Prostate gland (tissue), 2 donors: Measurements from ENCODE around the gene SFN. TPM values are rescaled to one million over a fixed set of nuclear protein-coding genes. Genes with fewer than 3 reads are reported as not detected.

ENCODE experiments used
- DNase-seq: peaks from one replicate; pipeline ENCODE4 v3.0.0-alpha.2; 2019; ENCODE audit warnings: low spot score
- H3K27ac ChIP-seq, 2 donors: fragments of 200-600 bp; sonication (generic); 2 replicates each; pipeline ENCODE4 v1.5.1; 2017 to 2019
- H3K27me3 ChIP-seq: fragments of 200-600 bp; sonication (generic); replicated peaks from 2 replicates; pipeline ENCODE4 v1.5.1; 2019; ENCODE audit not compliant: insufficient read depth
- H3K36me3 ChIP-seq, 2 donors: fragments of 200-600 bp; sonication (generic); 1 replicate in 1 of 2; 2 replicates in 1 of 2; pipeline versions ENCODE4 v1.5.1 to v1.8.1; 2017 to 2019
- H3K4me1 ChIP-seq: fragments of 200-600 bp; sonication (generic); replicated peaks from 2 replicates; pipeline ENCODE4 v1.5.1; 2019
- H3K4me3 ChIP-seq, 2 donors: fragments of 200-600 bp; sonication (generic); 2 replicates each; pipeline ENCODE4 v1.5.1; 2017 to 2019
- H3K9me3 ChIP-seq: fragments of 200-600 bp; sonication (generic); 2 replicates; pipeline ENCODE4 v1.5.1; 2017
- POLR2A ChIP-seq: fragments of 450-650 bp; IDR thresholded peaks from one replicate; pipeline ENCODE4 v1.6.1; 2016; ENCODE audit warnings: antibody characterized with exemption, mild to moderate bottlenecking
- POLR2AphosphoS5 ChIP-seq: sonication (generic); formaldehyde crosslinking; IDR thresholded peaks from one replicate; pipeline ENCODE4 v1.6.1; 2017; ENCODE audit warnings: antibody characterized with exemption
- WGBS: methylation state at CpG from one replicate; pipeline ENCODE4 v1.1.5; 2018; 5-methylcytosine and 5-hydroxymethylcytosine counted together
- intact Hi-C: fragments of 100-400 bp; cut with DNase I; formaldehyde crosslinking; loops from one replicate; pipeline ENCODE4 v1.14.2; 2022
- total RNA-seq, 2 donors: library from RNA; depleted of rRNA; stranded (reverse); fragments of >200 nt; gene quantifications; one replicate each; pipeline ENCODE4 v1.1.0, GENCODE V29; 2016
- TF ChIP-seq, protein P1 (sequence below), 4 experiments: fragments of 200-600 bp in 2 of 4; fragments of 450-650 bp in 2 of 4; sonication (generic) in 2 of 4; IDR thresholded peaks; 1 replicate in 3 of 4; 2 replicates in 1 of 4; pipeline ENCODE4 v1.5.1; 2016 to 2019; ENCODE audit warnings: antibody characterized with exemption in 4 of 4, mild to moderate bottlenecking in 2 of 4, moderate library complexity in 2 of 4

The SFN gene
- total RNA-seq, 2 donors from 2014 or later: 39.2 to 80.7 TPM

DNA sequence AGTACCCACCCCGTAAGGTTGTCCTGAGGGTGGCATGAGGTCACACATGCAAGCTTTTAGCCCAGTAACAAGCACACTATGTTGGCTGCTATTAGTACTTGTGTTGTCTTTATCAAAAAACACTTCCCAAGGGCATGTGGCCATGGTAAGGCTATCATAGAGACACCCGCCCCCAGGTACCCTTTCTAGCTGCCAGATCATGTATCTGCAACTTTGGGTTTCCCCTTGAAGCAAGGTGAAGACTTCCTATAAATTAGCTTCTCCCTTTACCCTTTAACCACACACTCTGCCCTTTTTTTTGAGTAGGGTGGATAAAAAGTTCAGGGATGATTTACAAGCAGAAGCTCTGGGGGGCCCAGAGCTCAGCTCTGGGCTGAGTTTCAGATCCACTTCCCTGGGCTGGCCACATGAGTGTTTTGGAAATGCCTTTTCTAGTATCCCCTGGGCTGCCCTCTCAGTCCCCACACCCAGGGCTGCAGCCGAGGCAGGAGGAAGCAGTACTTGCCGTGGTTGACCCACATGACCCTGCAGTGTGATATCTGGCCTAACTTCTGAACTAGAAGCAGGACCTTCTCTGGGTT is 34.4 kb upstream of the SFN start:
- no peak overlapping the region for H3K27ac ChIP-seq
- intact Hi-C loops: no loop called here
- DNase-seq: no peak
- 43% methylated on average over 4 of the region's 4 CpGs for WGBS
- no peaks in the 10 kb centered on the region for H3K9me3 ChIP-seq
- H3K27me3 ChIP-seq: no peaks in the 10 kb centered on the region
- no peak overlapping the region for H3K4me3 ChIP-seq
- TF ChIP-seq POLR2AphosphoS5: no peak
- TF ChIP-seq POLR2A: no peak
- TF ChIP-seq, protein P1, sequence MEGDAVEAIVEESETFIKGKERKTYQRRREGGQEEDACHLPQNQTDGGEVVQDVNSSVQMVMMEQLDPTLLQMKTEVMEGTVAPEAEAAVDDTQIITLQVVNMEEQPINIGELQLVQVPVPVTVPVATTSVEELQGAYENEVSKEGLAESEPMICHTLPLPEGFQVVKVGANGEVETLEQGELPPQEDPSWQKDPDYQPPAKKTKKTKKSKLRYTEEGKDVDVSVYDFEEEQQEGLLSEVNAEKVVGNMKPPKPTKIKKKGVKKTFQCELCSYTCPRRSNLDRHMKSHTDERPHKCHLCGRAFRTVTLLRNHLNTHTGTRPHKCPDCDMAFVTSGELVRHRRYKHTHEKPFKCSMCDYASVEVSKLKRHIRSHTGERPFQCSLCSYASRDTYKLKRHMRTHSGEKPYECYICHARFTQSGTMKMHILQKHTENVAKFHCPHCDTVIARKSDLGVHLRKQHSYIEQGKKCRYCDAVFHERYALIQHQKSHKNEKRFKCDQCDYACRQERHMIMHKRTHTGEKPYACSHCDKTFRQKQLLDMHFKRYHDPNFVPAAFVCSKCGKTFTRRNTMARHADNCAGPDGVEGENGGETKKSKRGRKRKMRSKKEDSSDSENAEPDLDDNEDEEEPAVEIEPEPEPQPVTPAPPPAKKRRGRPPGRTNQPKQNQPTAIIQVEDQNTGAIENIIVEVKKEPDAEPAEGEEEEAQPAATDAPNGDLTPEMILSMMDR (IDR thresholded peaks at IDR 0.05): no peak
- H3K36me3 ChIP-seq: peaks cover 0 to 3% of the 10 kb centered on the region in 2 donors
- H3K4me1 ChIP-seq: peaks cover 18% of the 10 kb centered on the region

DNA sequence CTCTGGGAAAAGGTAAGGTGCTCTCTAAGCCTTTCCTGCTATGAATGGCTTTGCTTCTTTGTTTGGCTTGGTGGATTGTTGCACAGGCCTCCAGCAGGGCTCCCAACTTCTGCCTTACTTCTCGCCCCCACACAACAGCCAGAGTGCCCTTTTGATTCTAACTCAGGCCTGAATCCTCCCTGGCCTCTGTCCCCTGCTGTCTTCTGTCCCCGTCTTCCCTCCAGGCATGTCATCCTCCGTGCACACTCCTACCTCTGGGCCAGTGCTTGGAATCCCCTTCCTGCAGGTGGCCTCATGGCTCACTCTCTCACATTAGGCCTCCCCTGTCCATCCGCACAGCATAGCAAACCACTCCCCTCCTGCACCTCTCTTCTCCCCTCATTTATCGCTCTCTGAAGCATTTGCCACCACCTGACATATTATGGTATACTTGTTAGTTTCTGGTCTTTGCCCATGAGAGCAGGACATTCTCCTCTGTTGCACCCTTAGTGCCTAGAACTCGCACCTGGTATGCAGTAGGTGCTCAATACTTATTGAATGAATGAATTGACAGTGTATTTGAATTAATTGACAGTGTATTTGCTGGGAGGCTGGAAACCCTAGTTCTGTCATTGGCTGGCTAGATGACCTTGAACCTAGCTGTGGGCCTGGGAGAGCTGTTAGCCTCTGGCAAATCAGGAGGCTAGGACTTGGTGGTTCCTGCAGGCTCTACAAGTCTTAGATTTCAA is 33.6 kb upstream of the SFN start:
- peaks cover 0 to 6% of the 10 kb centered on the region in 2 donors for H3K36me3 ChIP-seq
- intact Hi-C loops: no loop called here

DNA sequence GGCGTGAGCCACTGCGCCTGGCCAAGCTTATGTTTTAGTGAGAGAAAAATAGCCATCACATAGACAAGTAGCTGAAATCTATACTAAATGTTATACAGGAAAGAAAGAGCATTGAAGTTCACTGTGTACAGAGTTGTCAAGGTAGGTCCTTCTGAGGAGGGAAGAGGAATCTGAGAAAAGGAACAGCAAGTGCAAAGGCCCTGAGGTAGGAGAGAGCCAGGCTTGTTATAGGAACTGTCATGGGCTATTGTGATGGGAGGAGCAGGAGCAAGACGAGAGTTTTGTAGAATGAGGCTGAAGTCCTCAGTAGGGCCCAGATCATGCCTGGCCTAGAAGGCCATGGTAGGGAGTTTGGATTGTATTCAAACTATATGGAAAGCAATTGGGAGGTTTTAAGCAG is 31.9 kb upstream of the SFN start:
- 85% methylated on average over 3 of the region's 3 CpGs for WGBS
- intact Hi-C loops: no loop called here
- no peaks in the 10 kb centered on the region for H3K27me3 ChIP-seq
- no peak overlapping the region for H3K27ac ChIP-seq
- no peak overlapping the region for H3K4me3 ChIP-seq
- H3K36me3 ChIP-seq: peaks cover 0 to 6% of the 10 kb centered on the region in 2 donors
- no peaks in the 10 kb centered on the region for H3K9me3 ChIP-seq
- TF ChIP-seq, protein P1 (IDR thresholded peaks at IDR 0.05): no peak
- TF ChIP-seq POLR2AphosphoS5 (no peak), POLR2A (no peak)
- no peak for DNase-seq
- peaks cover 12% of the 10 kb centered on the region for H3K4me1 ChIP-seq

More for the DNA sequence above, 33.6 kb upstream of the SFN start:
- no peak for DNase-seq
- H3K4me3 ChIP-seq: no peak overlapping the region
- no peaks in the 10 kb centered on the region for H3K9me3 ChIP-seq
- no peaks in the 10 kb centered on the region for H3K27me3 ChIP-seq
- 66% methylated on average over 6 of the region's 6 CpGs for WGBS
- TF ChIP-seq POLR2AphosphoS5 (no peak), POLR2A (no peak)
- TF ChIP-seq, protein P1 (IDR thresholded peaks at IDR 0.05): no peak
- H3K4me1 ChIP-seq: peaks cover 18% of the 10 kb centered on the region
- H3K27ac ChIP-seq: no peak overlapping the region

DNA sequence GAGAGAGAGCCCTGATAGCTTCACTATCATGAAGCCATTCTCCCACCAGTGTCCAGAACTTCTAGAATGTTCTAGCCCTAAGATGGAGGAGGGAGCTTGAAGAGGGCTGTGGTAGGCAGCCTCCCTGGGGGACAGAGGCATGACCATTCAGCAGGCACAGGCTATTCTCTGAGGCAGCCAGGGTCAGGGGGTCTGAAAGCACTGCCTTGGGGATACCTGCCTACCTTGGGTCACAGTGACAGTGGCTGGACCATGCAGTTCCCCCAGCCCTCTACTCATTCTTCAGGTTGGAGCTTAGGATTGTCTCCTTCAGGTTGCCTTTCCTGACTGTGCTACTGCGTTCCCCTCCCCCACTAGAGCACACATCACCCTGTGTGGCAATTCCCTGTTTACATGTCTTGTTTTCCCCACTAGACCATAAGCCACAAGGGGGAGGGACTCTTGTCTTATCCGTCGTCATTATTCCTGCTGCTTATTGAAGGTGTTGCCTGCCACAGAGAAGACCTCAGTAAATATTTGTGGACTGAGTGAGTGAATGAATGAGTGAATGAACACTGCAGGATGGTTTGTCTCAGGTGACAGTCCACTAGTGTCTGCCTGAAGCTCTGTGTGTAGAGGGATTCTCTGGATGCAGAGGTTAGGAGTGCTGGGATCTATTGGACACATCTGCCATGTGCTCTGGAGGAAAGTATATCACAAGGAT is 31.3 kb upstream of the SFN start:
- intact Hi-C loops: no loop called here
- Histone ChIP-seq H3K4me3 (no peak overlapping the region), H3K4me1 (peaks cover 12% of the 10 kb centered on the region), H3K27ac (peak overlapping the region in 1 of 2 donors; percentile 35), H3K9me3 (no peaks in the 10 kb centered on the region), H3K36me3 (peaks cover 0 to 6% of the 10 kb centered on the region in 2 donors), H3K27me3 (no peaks in the 10 kb centered on the region)
- 45% methylated on average over 3 of the region's 3 CpGs for WGBS
- no peak for DNase-seq
- TF ChIP-seq, protein P1 (IDR thresholded peaks at IDR 0.05): no peak
- peak; percentile 54 for TF ChIP-seq POLR2AphosphoS5
